GM19395 (cell line): ENCODE results near the gene ENTPD6.
"Not testable (repeated sequence)": the region's sequence is repeated elsewhere in the genome, so short reads cannot be mapped to it uniquely, and the experiment has no call there.

Experiments used
- ATAC-seq: cut with Tn5 transposase; IDR thresholded peaks from one replicate; pipeline ENCODE4 v1.9.1; 2021; ENCODE audit warnings: mild to moderate bottlenecking, moderate library complexity; ENCODE audit not compliant: unreplicated experiment

Gene ENTPD6

DNA sequence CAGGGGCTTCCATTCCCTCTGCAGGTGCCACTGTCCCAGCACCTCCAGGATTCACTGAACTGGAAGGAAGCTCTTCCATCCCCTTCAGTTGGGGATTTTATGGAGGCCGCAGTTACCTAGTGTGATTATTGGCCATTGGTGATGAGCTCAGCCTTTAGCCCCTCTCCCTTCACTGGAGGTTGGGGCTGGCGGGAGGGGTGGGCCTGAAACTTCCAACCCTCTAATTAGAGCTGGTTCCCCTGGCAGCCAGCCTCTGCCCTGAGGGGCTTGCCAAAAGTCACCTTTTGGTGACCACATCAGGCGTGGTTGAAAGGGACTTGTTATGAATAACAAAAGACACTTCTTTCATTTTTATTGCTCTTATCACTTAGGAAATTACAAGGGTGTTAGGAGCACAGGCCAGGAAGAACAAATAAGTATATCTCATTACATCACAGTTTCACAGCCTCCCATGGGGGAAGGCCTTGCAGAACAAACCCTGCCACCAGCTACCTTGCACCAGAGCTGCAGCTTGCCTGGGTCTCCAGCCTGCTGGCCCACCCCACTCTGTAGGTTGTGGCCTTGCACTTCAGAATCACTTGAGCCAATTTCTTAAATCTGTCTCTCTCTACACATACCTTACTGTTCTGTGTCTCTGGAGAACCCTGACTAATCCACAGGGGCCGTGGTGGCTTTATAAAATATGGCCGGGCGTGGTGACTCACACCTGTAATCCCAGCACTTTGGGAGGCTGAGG is 57.3 kb downstream of the ENTPD6 start:
- ATAC-seq, result no peak

DNA sequence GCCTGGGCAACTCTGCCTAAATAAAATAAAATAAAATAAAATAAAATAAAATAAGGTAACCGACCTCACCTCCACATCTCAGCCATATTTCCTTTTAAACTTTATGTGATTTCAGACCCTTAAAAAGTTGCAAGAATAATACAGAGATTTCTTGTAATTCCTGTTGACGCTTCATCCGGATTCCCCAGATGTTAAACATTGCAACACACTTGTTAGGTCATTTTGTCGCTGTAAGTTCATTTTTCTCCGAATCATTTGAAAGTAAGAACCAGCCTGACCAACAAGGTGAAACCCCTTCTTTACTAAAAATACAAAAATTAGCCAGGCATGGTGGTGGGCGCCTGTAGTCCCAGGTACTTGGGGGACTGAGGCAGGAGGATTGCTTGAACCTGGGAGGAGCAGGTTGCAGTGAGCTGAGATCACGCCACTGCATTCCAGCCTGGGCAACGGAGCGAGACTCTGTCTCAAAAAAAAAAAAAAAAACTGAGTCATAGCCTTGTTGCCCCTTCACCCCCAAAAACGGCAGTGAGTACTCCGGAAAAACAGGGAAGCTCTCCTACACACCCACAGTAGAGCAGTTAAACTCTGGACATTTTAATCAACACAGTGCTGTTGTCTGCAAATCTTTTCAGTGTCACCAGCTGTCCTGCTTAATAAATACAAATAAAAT is 58.2 kb downstream of the ENTPD6 start:
- ATAC-seq, result no peak

DNA sequence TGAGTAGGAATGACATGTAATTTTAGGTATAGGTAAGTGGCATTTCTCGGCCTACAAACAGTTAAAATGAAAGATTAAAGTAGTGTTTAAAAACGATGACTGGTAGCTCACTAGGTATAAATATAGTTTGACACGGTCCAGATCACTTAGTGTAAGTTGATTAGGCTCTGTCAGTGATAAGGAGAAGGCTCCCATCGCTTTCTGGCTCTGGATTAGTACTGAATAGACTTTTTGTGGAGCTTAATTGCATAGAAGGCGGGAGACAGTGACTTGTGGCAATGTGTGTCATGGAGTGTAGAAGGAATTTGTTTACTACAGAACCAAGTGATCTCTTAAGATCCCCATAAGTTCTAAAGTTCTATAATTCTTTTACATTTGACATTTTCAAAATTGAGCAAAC is 59.1 kb downstream of the ENTPD6 start:
- ATAC-seq, result no peak

DNA sequence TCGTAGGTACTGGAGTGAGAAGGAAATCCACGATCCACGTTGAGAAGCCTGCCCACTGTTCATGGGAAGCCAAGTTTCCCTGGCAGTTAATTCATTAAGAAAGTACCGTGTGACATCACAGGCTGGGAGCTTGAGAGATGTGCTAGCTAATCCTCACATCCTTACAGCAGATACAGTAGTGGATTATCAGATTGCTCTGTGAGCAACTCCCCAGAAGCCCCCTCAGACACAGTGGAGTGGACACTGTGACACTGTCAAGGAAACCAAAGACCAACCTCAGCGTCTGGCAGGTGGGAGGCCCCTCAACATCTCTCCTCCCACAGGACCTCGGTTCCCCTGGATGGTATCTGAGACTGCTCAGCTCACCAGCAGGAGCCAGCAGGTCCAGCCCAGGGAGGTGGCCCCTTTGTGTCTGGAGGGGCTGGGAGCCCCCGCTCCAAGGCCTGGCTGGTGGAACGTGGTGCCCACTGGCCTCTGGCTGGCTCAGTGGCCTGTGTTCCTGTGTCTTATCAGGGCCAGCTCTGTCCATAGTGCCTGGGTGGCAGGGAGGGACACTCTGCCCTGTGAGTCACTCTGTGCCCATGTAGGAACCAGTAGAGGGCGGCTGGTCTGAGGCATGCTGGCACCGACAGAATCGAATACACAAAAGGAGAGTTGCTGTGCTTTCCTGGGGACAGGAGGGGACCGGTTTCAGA is 59.6 kb downstream of the ENTPD6 start:
- ATAC-seq, result no peak

DNA sequence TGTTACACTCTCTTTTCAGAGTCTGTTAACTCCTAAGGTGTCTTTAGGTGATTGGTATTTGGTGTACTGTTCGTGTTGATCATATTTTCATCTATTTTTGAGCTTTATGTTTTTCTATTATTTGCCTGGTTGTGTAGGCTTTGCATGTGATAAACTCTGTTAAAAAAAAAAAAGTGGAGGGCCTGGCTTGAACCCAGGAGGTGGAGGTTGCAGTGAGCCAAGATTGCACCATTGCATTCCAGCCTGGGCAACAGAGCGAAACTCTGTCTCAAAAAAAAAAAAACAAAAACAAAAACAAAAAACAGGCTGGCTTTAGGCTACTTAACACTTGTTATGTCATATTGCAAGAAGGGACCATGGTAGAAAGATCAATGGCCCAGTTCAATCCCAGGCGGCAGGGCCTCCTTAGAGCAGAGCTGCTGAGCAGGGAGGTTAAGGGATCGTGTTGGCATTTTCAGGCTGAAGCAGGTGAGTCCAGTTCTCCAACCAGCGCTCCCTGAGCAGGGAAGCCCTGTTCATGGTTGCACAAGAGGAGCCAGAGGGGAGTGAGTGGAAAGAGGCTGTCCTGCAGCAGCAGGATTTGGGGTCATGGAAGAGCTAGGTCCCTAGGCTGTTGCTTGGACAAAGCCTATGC is 60.8 kb downstream of the ENTPD6 start:
- no peak for ATAC-seq

DNA sequence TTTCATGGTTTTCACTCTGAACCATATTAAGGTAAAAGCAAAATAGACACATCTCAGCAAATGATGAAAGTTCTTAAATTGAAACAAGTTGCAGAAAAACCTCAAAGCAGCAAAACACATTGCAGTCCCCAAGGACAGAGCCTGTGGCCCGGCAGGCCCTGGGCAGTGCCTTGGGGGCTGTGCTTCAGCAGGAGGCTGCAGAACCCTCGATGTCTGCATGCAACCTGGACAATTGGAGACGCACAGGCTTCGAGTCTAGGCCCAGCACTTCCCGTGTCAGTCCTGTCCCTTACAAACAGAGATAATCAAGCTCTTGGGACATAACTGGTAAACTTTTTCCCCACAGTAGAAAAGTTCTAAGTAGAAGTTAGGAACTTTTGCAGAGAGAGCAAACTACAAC is 61.6 kb downstream of the ENTPD6 start:
- no peak for ATAC-seq

DNA sequence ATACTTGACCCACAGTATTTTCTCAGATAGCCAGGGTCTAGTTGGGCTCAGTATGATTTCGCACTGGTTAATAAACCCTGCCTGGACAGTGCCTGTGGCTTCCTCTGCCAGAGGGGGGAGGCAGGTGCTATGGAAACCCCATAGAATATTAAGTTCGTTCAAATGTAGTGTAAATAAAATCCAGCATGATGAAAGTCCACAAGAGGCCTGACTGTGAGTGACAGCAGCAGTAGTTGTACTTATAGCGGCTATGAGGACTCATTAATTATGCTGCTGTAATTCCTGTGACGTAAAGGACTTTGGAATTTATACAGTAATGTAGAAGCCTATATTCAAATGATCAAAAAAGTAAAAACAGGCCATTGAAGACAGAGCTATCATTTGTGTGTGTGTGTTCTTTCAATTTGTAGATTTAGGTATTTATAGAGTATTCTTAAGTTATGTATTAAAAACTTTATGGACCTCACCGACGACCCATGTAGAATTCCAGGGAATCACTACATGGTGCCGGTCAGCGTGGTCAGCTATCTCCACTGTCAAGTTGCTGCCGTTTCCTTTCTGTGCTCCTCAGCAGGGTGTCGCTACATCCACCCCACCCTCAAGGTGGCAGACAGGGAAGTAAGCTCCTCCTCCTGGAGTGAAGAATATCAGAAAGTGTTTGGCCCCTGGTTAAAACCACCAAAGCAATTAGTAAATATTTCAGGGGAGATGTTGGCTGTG is 62.4 kb downstream of the ENTPD6 start:
- no peak for ATAC-seq

DNA sequence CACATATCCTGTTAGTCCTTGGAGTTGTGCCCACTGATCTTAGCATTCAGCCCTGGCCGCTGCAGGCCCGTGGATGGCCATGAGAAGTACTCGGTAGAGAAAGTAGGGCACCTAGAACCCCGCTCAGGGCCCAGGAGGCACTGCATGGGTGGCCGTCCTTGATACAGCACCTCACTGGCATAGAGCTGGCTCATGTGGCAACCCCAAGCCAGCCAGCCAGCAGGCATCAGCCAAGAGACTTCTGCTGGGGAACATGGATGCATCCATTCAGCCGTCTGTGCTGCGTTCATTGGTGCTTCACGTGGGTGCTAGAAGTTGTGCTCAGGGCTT is 62.9 kb downstream of the ENTPD6 start:
- no peak for ATAC-seq

DNA sequence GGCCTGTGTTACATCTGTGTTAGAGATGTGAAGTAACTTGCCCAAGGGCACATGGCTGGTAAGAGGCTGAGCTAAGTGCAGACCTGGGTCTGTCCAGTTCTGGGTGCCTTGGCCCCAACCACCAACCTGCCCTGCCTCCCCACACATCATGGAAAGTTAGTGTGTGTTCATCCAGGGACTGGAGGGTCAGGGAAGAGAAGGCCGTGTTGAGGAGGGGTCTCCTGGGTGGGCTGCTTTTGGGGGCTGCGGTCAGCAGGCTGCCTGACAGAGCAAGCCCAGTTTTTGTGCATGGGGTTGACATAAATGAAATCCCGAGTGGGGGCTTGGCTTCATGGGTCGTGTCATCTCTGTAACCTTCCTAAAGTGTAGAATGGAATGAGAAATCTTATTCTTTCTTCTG is 63.3 kb downstream of the ENTPD6 start:
- ATAC-seq, result no peak

DNA sequence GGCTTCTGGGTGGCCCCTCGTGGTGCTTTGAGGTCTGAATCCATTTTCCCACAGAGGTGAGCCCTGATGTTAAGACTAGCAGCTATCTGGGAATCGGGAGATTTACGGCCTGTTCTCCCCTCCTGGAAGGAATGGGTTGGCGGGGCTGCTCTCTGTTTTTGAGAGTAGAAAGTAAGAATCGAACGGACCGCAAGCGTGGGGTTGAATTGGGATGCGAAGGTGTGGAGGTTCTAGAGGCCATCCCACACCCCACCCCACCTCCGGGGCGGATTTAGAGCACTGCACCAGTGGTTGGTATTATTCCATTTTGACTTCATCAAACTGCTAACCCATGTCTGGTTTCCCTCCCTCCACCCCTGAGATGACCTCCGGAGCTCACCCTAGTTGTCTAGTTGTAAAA is 63.8 kb downstream of the ENTPD6 start:
- no peak for ATAC-seq

DNA sequence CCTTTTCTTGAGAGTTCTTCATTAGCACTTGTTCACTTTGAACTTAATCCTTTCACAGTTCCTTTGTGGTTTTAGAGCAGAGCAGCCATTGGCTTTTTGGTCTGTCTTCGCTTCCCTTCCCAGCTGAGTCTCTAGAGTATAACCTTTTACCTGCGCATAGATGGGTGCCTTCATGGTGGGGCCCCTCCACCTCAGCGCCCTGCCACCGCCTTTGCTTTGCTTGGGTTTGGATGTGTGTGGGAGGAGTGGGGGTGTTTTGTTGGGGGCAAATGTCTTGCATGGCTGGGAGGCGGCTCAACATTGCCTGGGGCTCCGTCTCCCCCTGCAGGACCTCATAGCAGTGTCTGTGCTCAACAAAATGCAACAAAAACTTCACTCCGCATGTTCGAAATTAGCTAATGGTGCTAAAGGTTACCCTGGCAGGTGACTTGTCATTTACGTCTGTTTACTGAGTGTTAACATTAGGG is 64.3 kb downstream of the ENTPD6 start:
- ATAC-seq, result no peak

DNA sequence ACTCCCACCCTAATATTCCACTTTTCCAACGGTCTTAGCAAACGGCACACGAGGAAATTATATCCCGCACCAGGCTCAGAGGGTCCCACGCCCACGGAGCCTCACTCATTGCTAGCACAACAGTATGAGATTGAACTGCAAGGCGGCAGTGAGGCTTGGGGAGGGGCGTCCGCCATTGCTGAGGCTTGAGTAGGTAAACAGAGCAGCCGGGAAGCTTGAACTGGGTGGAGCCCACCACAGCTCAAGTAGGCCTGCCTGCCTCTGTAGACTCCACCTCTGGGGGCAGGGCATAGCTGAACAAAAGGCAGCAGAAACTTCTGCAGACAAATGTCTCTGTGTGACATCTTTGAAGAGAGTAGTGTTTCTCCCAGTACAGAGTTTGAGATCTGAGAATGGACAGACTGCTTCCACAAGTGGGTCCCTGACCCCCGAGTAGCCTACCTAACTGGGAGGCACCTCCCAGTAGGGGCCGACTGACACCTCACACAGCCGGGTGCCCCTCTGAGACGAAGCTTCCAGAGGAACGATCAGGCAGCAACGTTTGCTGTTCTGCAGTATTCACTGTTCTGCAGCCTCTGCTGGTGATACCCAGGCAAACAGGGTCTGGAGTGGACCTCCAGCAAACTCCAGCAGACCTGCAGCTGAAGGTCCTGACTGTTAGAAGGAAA is 65.4 kb downstream of the ENTPD6 start:
- not testable (repeated sequence) for ATAC-seq

DNA sequence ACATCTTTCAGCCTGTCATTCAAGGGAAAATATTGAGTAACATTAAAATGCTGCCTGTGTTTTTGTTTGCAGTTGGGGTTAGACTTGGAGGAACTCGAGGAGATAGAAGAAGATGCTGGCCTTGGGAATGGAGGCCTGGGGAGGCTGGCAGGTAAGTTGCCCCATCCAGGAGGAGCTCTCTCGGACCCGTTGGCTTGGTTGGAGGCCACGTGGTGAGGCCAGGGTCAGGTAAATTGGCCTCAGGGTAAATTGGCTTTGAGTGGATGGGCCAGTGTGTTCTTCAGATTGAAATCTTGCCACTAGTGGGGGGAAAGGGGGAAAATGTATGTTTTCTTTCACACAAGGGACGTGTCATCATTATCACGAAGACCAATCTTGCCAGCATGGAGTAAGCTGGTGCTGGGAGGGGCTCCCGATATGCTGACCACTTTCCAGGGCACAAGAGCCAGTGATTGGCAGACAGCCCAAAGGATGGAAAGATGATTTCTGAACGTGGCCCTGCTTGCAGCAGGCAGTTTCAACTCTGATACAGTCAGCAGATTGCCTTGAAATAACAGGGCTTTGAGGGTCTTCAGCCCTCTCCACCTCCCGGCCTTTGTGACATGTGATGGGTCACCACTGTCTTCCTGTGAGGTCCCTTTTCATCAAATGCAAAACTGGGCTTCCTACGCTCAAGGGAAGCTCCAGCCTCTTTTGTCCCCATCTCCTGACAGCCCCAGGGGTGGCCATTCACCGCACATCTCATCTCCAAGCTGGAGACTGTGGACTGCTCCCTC is 73.7 kb downstream of the ENTPD6 start:
- ATAC-seq, result no peak

DNA sequence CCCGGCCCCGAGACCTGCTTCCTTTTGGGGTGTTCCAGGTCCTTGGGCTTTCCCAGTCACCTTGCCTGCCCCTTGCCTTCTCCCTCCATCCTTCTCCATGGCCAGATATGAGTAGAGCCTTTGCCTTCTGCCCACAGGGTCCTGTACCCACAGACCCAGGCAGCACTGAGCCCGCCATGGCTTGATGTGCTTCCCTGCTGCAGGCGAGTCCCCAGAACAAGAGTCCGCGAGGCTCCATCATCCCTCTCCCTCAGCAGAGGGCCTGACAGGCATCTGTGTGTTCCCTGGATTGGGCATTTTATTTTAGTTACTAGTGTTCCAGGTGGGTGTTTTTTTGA is 74.3 kb downstream of the ENTPD6 start:
- no peak for ATAC-seq

DNA sequence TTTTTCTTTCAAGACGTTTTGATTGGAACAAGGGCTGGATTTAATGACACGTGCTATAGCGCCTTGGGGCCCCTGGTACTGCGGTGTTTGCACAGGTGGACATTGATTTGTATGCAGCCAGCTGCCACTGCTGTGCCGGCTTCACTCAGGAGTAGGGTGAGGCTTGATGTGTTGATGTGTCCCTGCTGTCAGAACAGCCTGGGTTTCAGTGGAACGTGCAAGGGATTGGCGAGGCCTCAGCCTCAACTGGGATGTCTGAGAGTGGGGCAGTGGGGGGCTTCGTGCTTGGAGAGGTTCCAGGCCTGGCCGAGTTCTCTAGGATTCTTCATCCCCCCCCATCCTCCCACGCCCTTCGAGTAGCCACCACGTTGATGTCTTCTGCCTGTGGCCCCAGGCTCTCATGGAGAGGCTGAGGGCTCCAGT is 75.3 kb downstream of the ENTPD6 start:
- no peak for ATAC-seq

DNA sequence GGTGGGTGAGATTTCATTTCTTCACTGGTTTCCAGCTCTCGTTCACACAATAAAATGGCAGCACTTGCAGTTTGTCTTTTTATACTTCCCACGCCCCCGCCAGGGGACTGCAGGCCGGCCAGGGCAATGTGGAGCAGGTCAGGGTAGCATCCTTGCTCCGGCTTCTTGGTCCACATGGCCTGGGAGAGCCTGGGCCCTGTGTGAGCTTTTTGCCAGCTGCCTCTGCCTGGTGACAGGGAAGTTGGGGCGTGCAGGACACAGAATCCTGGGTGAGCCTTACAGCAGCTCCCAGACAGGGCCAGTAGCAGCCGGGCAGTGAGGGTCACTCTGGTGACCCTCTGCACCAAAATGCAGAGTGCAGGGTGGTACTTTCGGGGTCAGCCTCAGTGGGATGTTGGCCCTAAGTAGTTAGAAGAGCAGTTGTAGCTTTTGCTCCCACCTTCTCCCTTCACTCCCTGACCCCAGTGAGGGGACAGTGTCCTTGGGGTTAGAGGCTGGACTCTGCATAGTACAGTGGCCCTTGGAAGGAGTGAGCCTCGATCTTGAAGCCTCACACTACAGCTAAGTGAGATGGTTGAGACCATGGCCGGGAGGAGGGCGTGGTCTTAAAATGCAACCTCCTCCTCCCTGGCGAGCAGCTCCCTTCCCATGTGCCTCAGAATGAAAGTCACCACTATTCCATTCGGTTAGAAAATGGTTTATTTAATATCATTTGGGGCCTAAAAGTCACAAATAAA is 76.1 kb downstream of the ENTPD6 start:
- ATAC-seq, result no peak

DNA sequence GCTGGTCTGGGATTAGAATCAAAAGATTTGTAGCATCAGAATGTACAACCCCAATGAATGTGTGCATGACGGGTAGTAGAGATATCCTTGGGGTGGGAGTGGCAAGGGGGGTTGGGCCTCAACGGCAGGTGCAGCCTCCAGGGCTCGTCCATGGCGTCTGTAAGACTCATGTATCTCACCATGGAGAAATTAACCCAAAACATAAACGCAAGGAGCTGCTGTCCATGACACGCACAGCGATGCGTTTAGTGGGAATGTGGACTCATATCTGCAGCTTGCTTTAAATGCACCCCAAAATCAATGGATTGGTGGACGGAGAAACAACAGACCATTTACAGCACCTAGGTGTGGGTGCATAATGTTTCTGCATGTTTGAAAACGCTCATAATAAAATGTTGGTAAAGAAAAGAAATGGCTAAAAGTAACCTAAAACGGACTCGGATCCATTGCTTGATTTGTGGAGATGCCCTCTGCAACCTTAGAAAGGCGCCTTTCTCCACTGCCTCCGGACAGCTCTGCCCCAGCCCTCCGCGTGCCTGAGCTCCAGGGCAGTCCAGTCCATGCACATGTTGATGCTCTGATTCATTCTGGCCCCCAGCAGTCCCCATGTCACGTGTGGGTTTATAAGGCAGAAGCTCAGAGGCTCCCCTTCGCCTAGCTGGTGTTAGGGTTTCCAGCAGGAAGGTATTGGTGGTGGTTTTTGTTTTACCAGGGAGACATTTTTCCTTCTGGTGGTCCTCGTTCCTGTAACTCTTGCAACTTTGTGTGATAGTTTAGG is 76.9 kb downstream of the ENTPD6 start:
- no peak for ATAC-seq

DNA sequence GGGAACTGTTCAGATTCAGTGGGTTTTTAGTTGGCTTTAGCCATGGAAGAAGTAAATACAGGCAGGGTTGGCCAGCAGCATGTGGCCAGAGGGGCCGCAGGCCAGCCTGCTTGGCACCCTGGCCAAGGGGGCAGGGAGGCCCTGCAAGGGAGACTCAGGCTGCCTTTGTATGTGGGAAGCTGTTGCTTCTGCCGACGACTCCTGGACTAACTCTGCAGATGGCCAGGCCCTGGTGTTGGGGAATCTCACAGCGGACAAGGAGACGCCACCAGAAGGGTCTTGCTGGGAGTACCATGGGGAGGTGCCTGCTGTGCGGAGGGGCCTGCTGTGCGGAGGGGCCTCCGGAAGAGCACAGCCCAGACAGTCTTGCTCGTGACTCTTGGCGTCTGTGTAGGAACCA is 77.5 kb downstream of the ENTPD6 start:
- no peak for ATAC-seq
